Prostate gland (tissue), 2 donors: ENCODE measurements around the gene ADAMTS3. TPM values are rescaled to one million over a fixed set of nuclear protein-coding genes. Genes with fewer than 3 reads are reported as not detected.

Experiments used
- DNase-seq: peaks from one replicate; pipeline ENCODE4 v3.0.0-alpha.2; 2019; ENCODE audit warnings: low spot score
- H3K27ac ChIP-seq, 2 donors: fragments of 200-600 bp; sonication (generic); 2 replicates each; pipeline ENCODE4 v1.5.1; 2017 to 2019
- H3K27me3 ChIP-seq: fragments of 200-600 bp; sonication (generic); replicated peaks from 2 replicates; pipeline ENCODE4 v1.5.1; 2019; ENCODE audit not compliant: insufficient read depth
- H3K36me3 ChIP-seq, 2 donors: fragments of 200-600 bp; sonication (generic); 1 replicate in 1 of 2; 2 replicates in 1 of 2; pipeline versions ENCODE4 v1.5.1 to v1.8.1; 2017 to 2019
- H3K4me1 ChIP-seq: fragments of 200-600 bp; sonication (generic); replicated peaks from 2 replicates; pipeline ENCODE4 v1.5.1; 2019
- H3K4me3 ChIP-seq, 2 donors: fragments of 200-600 bp; sonication (generic); 2 replicates each; pipeline ENCODE4 v1.5.1; 2017 to 2019
- H3K9me3 ChIP-seq: fragments of 200-600 bp; sonication (generic); 2 replicates; pipeline ENCODE4 v1.5.1; 2017
- CTCF ChIP-seq, 4 experiments: fragments of 200-600 bp in 2 of 4; fragments of 450-650 bp in 2 of 4; sonication (generic) in 2 of 4; IDR thresholded peaks; 1 replicate in 3 of 4; 2 replicates in 1 of 4; pipeline ENCODE4 v1.5.1; 2016 to 2019; ENCODE audit warnings: antibody characterized with exemption in 4 of 4, mild to moderate bottlenecking in 2 of 4, moderate library complexity in 2 of 4
- POLR2A ChIP-seq: fragments of 450-650 bp; IDR thresholded peaks from one replicate; pipeline ENCODE4 v1.6.1; 2016; ENCODE audit warnings: antibody characterized with exemption, mild to moderate bottlenecking
- POLR2AphosphoS5 ChIP-seq: sonication (generic); formaldehyde crosslinking; IDR thresholded peaks from one replicate; pipeline ENCODE4 v1.6.1; 2017; ENCODE audit warnings: antibody characterized with exemption
- WGBS: methylation state at CpG from one replicate; pipeline ENCODE4 v1.1.5; 2018; 5-methylcytosine and 5-hydroxymethylcytosine counted together
- intact Hi-C: fragments of 100-400 bp; cut with DNase I; formaldehyde crosslinking; loops from one replicate; pipeline ENCODE4 v1.14.2; 2022
- total RNA-seq, 2 donors: library from RNA; depleted of rRNA; stranded (reverse); fragments of >200 nt; gene quantifications; one replicate each; pipeline ENCODE4 v1.1.0, GENCODE V29; 2016

The ADAMTS3 gene
- total RNA-seq, 2 donors from 2014 or later, result 0.36 to 4.0 TPM

GRCh38 chr4:72591547-72592454 is 22.8 kb upstream of the ADAMTS3 start:
- H3K4me1 ChIP-seq, result no peaks in the 10 kb centered on the region
- H3K4me3 ChIP-seq, result no peak overlapping the region
- no peaks in the 10 kb centered on the region for H3K36me3 ChIP-seq
- TF ChIP-seq POLR2A (no peak), CTCF (IDR thresholded peaks at IDR 0.05) (no peak), POLR2AphosphoS5 (no peak)
- H3K9me3 ChIP-seq, result no peaks in the 10 kb centered on the region
- H3K27me3 ChIP-seq, result no peaks in the 10 kb centered on the region
- WGBS, result 54% methylated on average over 11 of the region's 11 CpGs
- no peak overlapping the region for H3K27ac ChIP-seq
- DNase-seq, result no peak
- intact Hi-C loops, result no loop called here

GRCh38 chr4:72587334-72587733 is 18.3 kb upstream of the ADAMTS3 start:
- Histone ChIP-seq H3K36me3 (no peaks in the 10 kb centered on the region), H3K4me3 (no peak overlapping the region), H3K9me3 (no peaks in the 10 kb centered on the region), H3K27me3 (no peaks in the 10 kb centered on the region), H3K27ac (no peak overlapping the region), H3K4me1 (no peaks in the 10 kb centered on the region)
- WGBS, result 97% methylated on average over 2 of the region's 2 CpGs
- TF ChIP-seq CTCF (IDR thresholded peaks at IDR 0.05), result no peak
- no peak for TF ChIP-seq POLR2AphosphoS5
- no peak for TF ChIP-seq POLR2A
- no peak for DNase-seq
- intact Hi-C loops, result no loop called here

- WGBS, result 0% methylated on average over 2 of the region's 2 CpGs
- intact Hi-C loops, result no loop called here
- Histone ChIP-seq H3K4me1 (no peaks in the 10 kb centered on the region), H3K4me3 (no peak overlapping the region), H3K36me3 (no peaks in the 10 kb centered on the region), H3K9me3 (no peaks in the 10 kb centered on the region), H3K27me3 (no peaks in the 10 kb centered on the region), H3K27ac (no peak overlapping the region)
- no peak for DNase-seq
- TF ChIP-seq POLR2AphosphoS5 (no peak), CTCF (IDR thresholded peaks at IDR 0.05) (no peak), POLR2A (no peak)
Observed at GRCh38 chr4:72582853-72583252, 13.8 kb upstream of the ADAMTS3 start.

- no peaks in the 10 kb centered on the region for H3K9me3 ChIP-seq
- H3K27me3 ChIP-seq, result no peaks in the 10 kb centered on the region
- no peak for DNase-seq
- no peaks in the 10 kb centered on the region for H3K36me3 ChIP-seq
- intact Hi-C loops, result no loop called here
- TF ChIP-seq CTCF (IDR thresholded peaks at IDR 0.05), result no peak
- no peak for TF ChIP-seq POLR2A
- TF ChIP-seq POLR2AphosphoS5, result no peak
- WGBS, result 96% methylated on average over 6 of the region's 6 CpGs
- H3K4me1 ChIP-seq, result no peaks in the 10 kb centered on the region
- no peak overlapping the region for H3K27ac ChIP-seq
- no peak overlapping the region for H3K4me3 ChIP-seq
Observed at GRCh38 chr4:72577211-72577610, 8.2 kb upstream of the ADAMTS3 start.

GRCh38 chr4:72571337-72571736 is 2.3 kb upstream of the ADAMTS3 start:
- Histone ChIP-seq H3K27ac (no peak overlapping the region), H3K4me3 (no peak overlapping the region), H3K9me3 (no peaks in the 10 kb centered on the region), H3K4me1 (no peaks in the 10 kb centered on the region), H3K27me3 (no peaks in the 10 kb centered on the region), H3K36me3 (no peaks in the 10 kb centered on the region)
- no peak for TF ChIP-seq CTCF (IDR thresholded peaks at IDR 0.05)
- no peak for TF ChIP-seq POLR2AphosphoS5
- no peak for TF ChIP-seq POLR2A
- 88% methylated on average over 6 of the region's 6 CpGs for WGBS
- intact Hi-C loops, result no loop called here
- no peak for DNase-seq
